CD4-positive, alpha-beta memory T cell (primary cell): ENCODE results near the gene SPATA2. TPM values are rescaled to one million over a fixed set of nuclear protein-coding genes. Genes with fewer than 3 reads are reported as not detected.

ENCODE experiments used
- CTCF ChIA-PET: fragments of 350-600 bp; sonication (Branson Sonifier 250); formaldehyde crosslinking; loops from one replicate; lab custom pipeline; 2021; ENCODE audit warnings: inconsistent platforms; ENCODE audit not compliant: partially characterized antibody; lab: Charles Lee
- POLR2A ChIA-PET: fragments of 350-600 bp; sonication (Branson Sonifier 250); formaldehyde crosslinking; loops from one replicate; lab custom pipeline; 2021; ENCODE audit not compliant: partially characterized antibody; lab: Charles Lee
- DNase-seq, 5 donors: peaks; one replicate each; pipeline versions ENCODE4 v3.0.0 to v3.0.0-alpha.2; 2020 to 2022; ENCODE audit warnings: mixed read lengths in 1 of 5
- H3K27ac ChIP-seq: one replicate; pipeline ENCODE4 v1.7.0; 2013; ENCODE audit warnings: low read depth, low read length
- H3K27me3 ChIP-seq: 2 replicates; pipeline ENCODE4 v1.7.0; 2013; ENCODE audit warnings: mild to moderate bottlenecking, low read length, moderate library complexity; ENCODE audit not compliant: insufficient read depth
- H3K36me3 ChIP-seq: 2 replicates; pipeline ENCODE4 v1.7.0; 2013; ENCODE audit warnings: mild to moderate bottlenecking, low read length, moderate library complexity; ENCODE audit not compliant: insufficient read depth
- H3K4me1 ChIP-seq: 2 replicates; pipeline ENCODE4 v1.7.0; 2013; ENCODE audit warnings: mild to moderate bottlenecking, low read length, moderate library complexity; ENCODE audit not compliant: insufficient read depth
- H3K4me3 ChIP-seq, 2 donors: one replicate each; pipeline ENCODE4 v1.7.0; 2013; ENCODE audit warnings: low read length in 2 of 2, mild to moderate bottlenecking in 1 of 2
- H3K9me3 ChIP-seq, 2 donors: one replicate each; pipeline ENCODE4 v1.7.0; 2013; ENCODE audit warnings: low read length in 2 of 2, control low read depth in 1 of 2; ENCODE audit not compliant: control insufficient read depth in 1 of 2
- H3K27ac Mint-ChIP-seq, 7 donors: one replicate each; pipeline ENCODE4 v1.8.0; 2020 to 2021; ENCODE audit warnings: mixed read lengths in 7 of 7, mild to moderate bottlenecking in 6 of 7, inconsistent platforms in 3 of 7, moderate library complexity in 3 of 7
- H3K27me3 Mint-ChIP-seq, 2 donors: one replicate each; pipeline ENCODE4 v1.8.0; 2020 to 2021; ENCODE audit warnings: mixed read lengths in 2 of 2
- H3K36me3 Mint-ChIP-seq, 2 donors: one replicate each; pipeline ENCODE4 v1.8.0; 2020 to 2021; ENCODE audit warnings: mixed read lengths in 2 of 2, inconsistent platforms in 1 of 2, mild to moderate bottlenecking in 1 of 2
- H3K4me1 Mint-ChIP-seq, 4 donors: one replicate each; pipeline ENCODE4 v1.8.0; 2020 to 2021; ENCODE audit warnings: mixed read lengths in 4 of 4, mild to moderate bottlenecking in 1 of 4
- H3K4me3 Mint-ChIP-seq, 8 donors: one replicate each; pipeline ENCODE4 v1.8.0; 2020 to 2021; ENCODE audit warnings: mixed read lengths in 8 of 8, mild to moderate bottlenecking in 7 of 8, moderate library complexity in 6 of 8, inconsistent platforms in 3 of 8
- H3K9me3 Mint-ChIP-seq, 8 donors: one replicate each; pipeline ENCODE4 v1.8.0; 2020 to 2021; ENCODE audit warnings: mixed read lengths in 8 of 8, mild to moderate bottlenecking in 5 of 8, inconsistent platforms in 3 of 8, moderate library complexity in 1 of 8
- intact Hi-C: fragments of 100-400 bp; cut with micrococcal nuclease; formaldehyde crosslinking; loops from one replicate; pipeline ENCODE4 v1.15.1; 2023
- polyA plus RNA-seq, 2 donors: library from polyadenylated mRNA; unstranded; fragments of 300-500 nt; fragmentation: Illumina TruSeq; gene quantifications; one replicate each; pipeline ENCODE4 v1.2.3, GENCODE V29; 2021
- total RNA-seq, 2 experiments: library from RNA; stranded (reverse); gene quantifications; one replicate each; pipeline ENCODE4 v1.2.3, GENCODE V29; 2021

SPATA2 gene
- total and polyA plus RNA-seq, 4 experiments from 2014 or later: 2.6 to 9.3 (median 7.8) TPM

GRCh38 chr20:49929142-49929494, 13.8 kb upstream of the SPATA2 start:
- Histone ChIP-seq H3K27ac (no peak overlapping the region), H3K27me3 (no peaks in the 10 kb centered on the region), H3K4me3 (no peak overlapping the region), H3K9me3 (no peaks in the 10 kb centered on the region), H3K36me3 (no peaks in the 10 kb centered on the region), H3K4me1 (no peaks in the 10 kb centered on the region)
- intact Hi-C loops: loop anchor here (2.0 to 5.0 kb wide), 2 partner anchors 37 to 594 kb away; no protein-coding TSS in a partner anchor
- Mint-ChIP-seq H3K27me3 (peaks cover 1% of the 10 kb centered on the region in 2 donors), H3K36me3 (no peaks in the 10 kb centered on the region), H3K9me3 (no peaks in the 10 kb centered on the region), H3K4me1 (peaks cover 4 to 9% (median 6%) of the 10 kb centered on the region in 4 donors), H3K4me3 (no peak overlapping the region), H3K27ac (peak overlapping the region in 1 of 7 donors; percentile 25)
- DNase-seq: no peak
- POLR2A ChIA-PET: no interaction called here
- CTCF ChIA-PET: interaction anchor here (0.6 to 3.4 kb wide), 3 partner anchors 13 to 317 kb away, joined by 3 to 9 read pairs (median 4); partner anchors contain the start of gene SPATA2

GRCh38 chr20:49928411-49929141, 13.2 kb upstream of the SPATA2 start:
- Histone ChIP-seq H3K27me3 (no peaks in the 10 kb centered on the region), H3K4me3 (no peak overlapping the region), H3K4me1 (no peaks in the 10 kb centered on the region), H3K9me3 (no peaks in the 10 kb centered on the region), H3K27ac (no peak overlapping the region), H3K36me3 (no peaks in the 10 kb centered on the region)
- Mint-ChIP-seq H3K4me3 (peak overlapping the region in 4 of 8 donors; percentile 16 to 60 (median 44)), H3K36me3 (no peaks in the 10 kb centered on the region), H3K4me1 (peaks cover 1 to 5% (median 4%) of the 10 kb centered on the region in 4 donors), H3K27ac (peak overlapping the region in 6 of 7 donors; percentile 5 to 81 (median 37)), H3K27me3 (peaks cover 1% of the 10 kb centered on the region in 2 donors), H3K9me3 (no peaks in the 10 kb centered on the region)
- POLR2A ChIA-PET: no interaction called here
- intact Hi-C loops: loop anchor here (1.0 to 5.0 kb wide), 3 partner anchors 13 to 594 kb away; partner anchors contain the start of gene SPATA2
- peak; percentile 77 to 79 (median 78) for DNase-seq
- CTCF ChIA-PET: interaction anchor here (0.6 to 1.2 kb wide), 3 partner anchors 13 to 316 kb away, joined by 3 to 4 read pairs (median 3); partner anchors contain the start of gene SPATA2

GRCh38 chr20:49925901-49926454, 10.6 kb upstream of the SPATA2 start:
- POLR2A ChIA-PET: interaction anchor here (2.1 kb wide), 1 partner anchor 10 kb away, joined by 5 read pairs; the partner anchor contains the start of gene RNF114
- Mint-ChIP-seq H3K27ac (no peak overlapping the region), H3K4me1 (peaks cover 1 to 5% (median 4%) of the 10 kb centered on the region in 4 donors), H3K9me3 (no peaks in the 10 kb centered on the region), H3K27me3 (peaks cover 1% of the 10 kb centered on the region in 2 donors), H3K36me3 (no peaks in the 10 kb centered on the region), H3K4me3 (no peak overlapping the region)
- intact Hi-C loops: loop anchor here (5.0 kb wide), 1 partner anchor 34 kb away; no protein-coding TSS in a partner anchor
- H3K36me3 ChIP-seq: no peaks in the 10 kb centered on the region
- no peak overlapping the region for H3K27ac ChIP-seq
- DNase-seq: no peak
- H3K4me1 ChIP-seq: no peaks in the 10 kb centered on the region
- no peak overlapping the region for H3K4me3 ChIP-seq
- no peaks in the 10 kb centered on the region for H3K27me3 ChIP-seq
- CTCF ChIA-PET: interaction anchor here (1.1 to 1.8 kb wide), 2 partner anchors 13 to 384 kb away, joined by 3 to 5 read pairs; no protein-coding TSS in a partner anchor
- no peaks in the 10 kb centered on the region for H3K9me3 ChIP-seq

GRCh38 chr20:49924247-49924646, 8.9 kb upstream of the SPATA2 start:
- ChIA-PET POLR2A (interaction anchor here (2.1 kb wide), 1 partner anchor 12 kb away, joined by 5 read pairs; the partner anchor contains the start of gene RNF114), CTCF (interaction anchor here (0.7 to 1.0 kb wide), 3 partner anchors 10 to 55 kb away, joined by 3 to 4 read pairs (median 3); no protein-coding TSS in a partner anchor)
- Mint-ChIP-seq H3K4me1 (peaks cover 1 to 5% (median 4%) of the 10 kb centered on the region in 4 donors), H3K4me3 (no peak overlapping the region), H3K36me3 (no peaks in the 10 kb centered on the region), H3K27me3 (peaks cover 1% of the 10 kb centered on the region in 2 donors), H3K27ac (no peak overlapping the region), H3K9me3 (no peaks in the 10 kb centered on the region)
- DNase-seq: no peak
- Histone ChIP-seq H3K9me3 (no peaks in the 10 kb centered on the region), H3K27ac (no peak overlapping the region), H3K4me3 (no peak overlapping the region), H3K4me1 (no peaks in the 10 kb centered on the region), H3K27me3 (no peaks in the 10 kb centered on the region), H3K36me3 (no peaks in the 10 kb centered on the region)
- intact Hi-C loops: no loop called here

GRCh38 chr20:49919461-49919860, 4.1 kb upstream of the SPATA2 start:
- Histone ChIP-seq H3K27me3 (no peaks in the 10 kb centered on the region), H3K27ac (no peak overlapping the region), H3K4me1 (peaks cover 14% of the 10 kb centered on the region), H3K36me3 (no peaks in the 10 kb centered on the region), H3K4me3 (no peak overlapping the region), H3K9me3 (no peaks in the 10 kb centered on the region)
- Mint-ChIP-seq H3K4me1 (peaks cover 11 to 24% (median 14%) of the 10 kb centered on the region in 4 donors), H3K4me3 (no peak overlapping the region), H3K36me3 (peaks cover 0 to 14% of the 10 kb centered on the region in 2 donors), H3K9me3 (peaks cover 0 to 3% (median 0%) of the 10 kb centered on the region in 8 donors), H3K27me3 (peaks cover 0 to 2% of the 10 kb centered on the region in 2 donors), H3K27ac (no peak overlapping the region)
- CTCF ChIA-PET: no interaction called here
- POLR2A ChIA-PET: no interaction called here
- intact Hi-C loops: loop anchor here (10.0 kb wide), 1 partner anchor 205 kb away; the partner anchor contains the start of gene B4GALT5
- no peak for DNase-seq

GRCh38 chr20:49919009-49919408, 3.7 kb upstream of the SPATA2 start:
- Mint-ChIP-seq H3K36me3 (peaks cover 0 to 14% of the 10 kb centered on the region in 2 donors), H3K27me3 (peaks cover 0 to 2% of the 10 kb centered on the region in 2 donors), H3K9me3 (peaks cover 0 to 3% (median 0%) of the 10 kb centered on the region in 8 donors), H3K27ac (peak overlapping the region in 1 of 7 donors; percentile 30), H3K4me3 (no peak overlapping the region), H3K4me1 (peaks cover 15 to 29% (median 18%) of the 10 kb centered on the region in 4 donors)
- H3K27ac ChIP-seq: no peak overlapping the region
- intact Hi-C loops: loop anchor here (10.0 kb wide), 1 partner anchor 204 kb away; the partner anchor contains the start of gene B4GALT5
- no peaks in the 10 kb centered on the region for H3K27me3 ChIP-seq
- H3K4me3 ChIP-seq: no peak overlapping the region
- CTCF ChIA-PET: no interaction called here
- no peaks in the 10 kb centered on the region for H3K9me3 ChIP-seq
- peaks cover 18% of the 10 kb centered on the region for H3K4me1 ChIP-seq
- POLR2A ChIA-PET: no interaction called here
- no peaks in the 10 kb centered on the region for H3K36me3 ChIP-seq
- no peak for DNase-seq
